K562 (cell line): ENCODE results near the gene CHRM4. TPM values are rescaled to one million over a fixed set of nuclear protein-coding genes. Genes with fewer than 3 reads are reported as not detected.
A peak's percentile ranks its signal among the peaks of the same experiment; 100 is the strongest.

Experiments used
- ARID1B ChIP-seq: fragments of 450-650 bp; IDR thresholded peaks from 2 replicates; pipeline ENCODE4 v1.6.1; 2016; ENCODE audit warnings: antibody characterized with exemption, mild to moderate bottlenecking, inconsistent platforms
- ARID4B ChIP-seq: sonication (generic); formaldehyde crosslinking; IDR thresholded peaks from 2 replicates; pipeline ENCODE4 v1.8.0; 2022; ENCODE audit warnings: mild to moderate bottlenecking, missing genetic modification reagents
- CAMTA2 ChIP-seq: fragments of 250-450 bp; sonication (Bioruptor Pico); conservative IDR thresholded peaks from 2 replicates; pipeline ENCODE4 v1.5.1; 2022
- ETV1 ChIP-seq: fragments of 450-650 bp; conservative IDR thresholded peaks from 2 replicates; pipeline ENCODE4 v1.6.1; 2016; ENCODE audit warnings: missing genetic modification characterization, control low read depth, low read depth, missing compliant biosample characterization
- HDAC1 ChIP-seq, 2 experiments: fragments of 450-650 bp; IDR thresholded peaks; 2 replicates each; pipeline ENCODE4 v1.6.1; 2016 to 2017; ENCODE audit warnings: inconsistent platforms in 1 of 2, mild to moderate bottlenecking in 1 of 2, moderate library complexity in 1 of 2
- ILK ChIP-seq: fragments of 450-650 bp; IDR thresholded peaks from 2 replicates; pipeline ENCODE4 v1.6.1; 2016; ENCODE audit warnings: missing genetic modification characterization, low read depth, mild to moderate bottlenecking, missing compliant biosample characterization, moderate library complexity, borderline replicate concordance
- MCM3 ChIP-seq: fragments of 450-650 bp; IDR thresholded peaks from 2 replicates; pipeline ENCODE4 v1.6.1; 2016
- MLX ChIP-seq, 2 experiments: fragments of 450-650 bp in 1 of 2; sonication (generic) in 1 of 2; formaldehyde crosslinking; conservative IDR thresholded peaks; 2 replicates each; pipeline versions ENCODE4 v1.4.0 to v1.8.1; 2020 to 2022; ENCODE audit warnings: mild to moderate bottlenecking in 1 of 2, missing genetic modification reagents in 1 of 2
- PKNOX1 ChIP-seq: fragments of 450-650 bp; IDR thresholded peaks from 2 replicates; pipeline ENCODE4 v1.6.1; 2016
- PRDM10 ChIP-seq: fragments of 450-650 bp; IDR thresholded peaks from 2 replicates; pipeline ENCODE4 v1.6.1; 2018; ENCODE audit not compliant: partially characterized antibody
- RNF219 ChIP-seq: fragments of 250-450 bp; sonication (Bioruptor Pico); IDR thresholded peaks from 2 replicates; pipeline ENCODE4 v1.5.0; 2022; ENCODE audit warnings: mild to moderate bottlenecking
- SAFB ChIP-seq: fragments of 200-400 bp; formaldehyde crosslinking; IDR thresholded peaks from 2 replicates; pipeline ENCODE4 v1.6.1; 2017; ENCODE audit warnings: low read depth, low read length, borderline replicate concordance
- SMAD4 ChIP-seq: fragments of 250-450 bp; sonication (Bioruptor Pico); conservative IDR thresholded peaks from 2 replicates; pipeline ENCODE4 v1.8.0; 2021; ENCODE audit warnings: inconsistent platforms, mild to moderate bottlenecking, moderate library complexity
- ZNF431 ChIP-seq: sonication (generic); formaldehyde crosslinking; IDR thresholded peaks from 2 replicates; pipeline ENCODE4 v1.8.0; 2022; ENCODE audit warnings: mild to moderate bottlenecking, missing genetic modification reagents
- polyA plus RNA-seq, 8 experiments: library from polyadenylated mRNA; depleted of rRNA in 4 of 8; stranded (reverse) in 5 of 8; unstranded in 3 of 8; fragments of >200 nt; fragmentation: Nextera tagmentation in 2 of 8; fragmentation: Illumina TruSeq in 1 of 8; extraction: Ambion mirVana in 2 of 8; extraction: Trizol in 1 of 8; gene quantifications; 2 replicates each; pipeline versions ENCODE4 v1.2.1 to v1.2.3, GENCODE V29; 2011 to 2014; ENCODE audit warnings: inconsistent platforms in 1 of 8, missing spikeins in 1 of 8
- total RNA-seq, 7 experiments: library from RNA; depleted of rRNA in 6 of 7; stranded (reverse); fragments of >200 nt in 6 of 7; fragmentation: Illumina TruSeq in 2 of 7; extraction: Trizol in 2 of 7; gene quantifications; 2 replicates each; pipeline versions ENCODE4 v1.2.1 to v1.2.3, GENCODE V29; 2011 to 2021; ENCODE audit warnings: low replicate concordance in 1 of 7

CHRM4 gene
- total and polyA plus RNA-seq, 9 of the 15 experiments (the other 6 are each of a cell fraction or from before 2014, with no cell fraction given), result 0.22 to 1.3 (median 0.40) TPM; not detected in 2

GRCh38 chr11:46421257-46421880, 29.8 kb upstream of the CHRM4 start (continued):
- TF ChIP-seq ARID4B (CRISPR knock-in tag) (no peak), CAMTA2 (CRISPR knock-in tag) (no peak), MLX (CRISPR knock-in tag; conservative IDR thresholded peaks at IDR 0.05) (no peak), HDAC1 (IDR thresholded peaks at IDR 0.05) (0 out of 4 replicates have a peak, but pooled peaks of 1 of the 2 experiments have one; percentile 44), MCM3 (no peak), ZNF431 (no peak), PRDM10 (peak; percentile 63), ETV1 (tag) (peak; percentile 38; the same call in 1 of the 2 replicates), ARID1B (peak; percentile 62), ILK (tag) (no peak), SMAD4 (CRISPR knock-in tag) (no peak), PKNOX1 (no peak), SAFB (no peak), RNF219 (CRISPR knock-in tag) (no peak)
